ENCODE measurements around the gene PRPF18. TPM values are rescaled to one million over a fixed set of nuclear protein-coding genes. Genes with fewer than 3 reads are reported as not detected.

The PRPF18 gene
- total and polyA plus RNA-seq, 10 donors, result 7.1 to 41.7 (median 24.5) TPM

- Histone ChIP-seq H3K4me3 (no peak overlapping the region), H3K27ac (no peak overlapping the region), H3K9me3 (no peaks in the 10 kb centered on the region), H3K4me1 (no peaks in the 10 kb centered on the region), H3K36me3 (peaks cover 0 to 100% (median 56%) of the 10 kb centered on the region in 6 donors), H3K27me3 (replicated peaks in 1 of 7) (no peaks in the 10 kb centered on the region)
- TF ChIP-seq POLR2A (IDR thresholded peaks at IDR 0.05) (no peak), CTCF (IDR thresholded peaks at IDR 0.05 in 8 of 11, conservative IDR thresholded peaks at IDR 0.05 in 3 of 11) (no peak), POLR2AphosphoS5 (IDR thresholded peaks at IDR 0.05) (no peak)
- 62 to 76% (median 73%) methylated on average over 5 of the region's 5 CpGs for WGBS, 5 donors
- no peak for DNase-seq
- intact Hi-C loops (cut with DNase I; ENCODE audit: low total_unique reads), result no loop called here
These were observed 63.2 kb downstream of the PRPF18 start for GRCh38 chr10:13649844-13650520.

DNA sequence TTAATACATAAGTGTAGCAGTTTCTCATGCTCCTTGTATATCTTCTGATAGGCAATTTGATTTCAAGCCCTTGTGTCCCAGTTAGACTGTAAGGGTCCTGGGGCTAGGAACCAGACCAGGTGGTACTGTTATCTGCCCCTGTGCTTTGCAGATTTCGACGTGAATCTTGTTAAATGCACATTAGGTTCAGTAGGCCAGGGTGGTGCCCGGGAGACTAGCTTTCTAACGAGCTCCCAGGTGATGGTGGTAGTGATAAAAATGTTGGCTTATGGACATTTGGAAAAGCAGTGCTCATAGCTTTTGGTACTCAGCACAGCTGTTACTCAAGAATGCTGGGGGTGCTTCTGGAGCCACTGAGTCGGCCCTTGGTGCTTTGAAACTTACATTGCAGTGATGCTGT lies 64.2 kb downstream of the PRPF18 start:
- TF ChIP-seq CTCF (IDR thresholded peaks at IDR 0.05 in 8 of 11, conservative IDR thresholded peaks at IDR 0.05 in 3 of 11), result no peak
- no peak for TF ChIP-seq POLR2A (IDR thresholded peaks at IDR 0.05)
- TF ChIP-seq POLR2AphosphoS5 (IDR thresholded peaks at IDR 0.05), result no peak
- H3K27ac ChIP-seq, result no peak overlapping the region
- H3K27me3 ChIP-seq (replicated peaks in 1 of 7), result no peaks in the 10 kb centered on the region
- no peaks in the 10 kb centered on the region for H3K4me1 ChIP-seq
- 88 to 93% (median 91%) methylated on average over 5 of the region's 5 CpGs for WGBS, 5 donors
- no peak overlapping the region for H3K4me3 ChIP-seq
- peaks cover 0 to 100% (median 49%) of the 10 kb centered on the region in 6 donors for H3K36me3 ChIP-seq
- H3K9me3 ChIP-seq, result no peaks in the 10 kb centered on the region
- intact Hi-C loops (cut with DNase I; ENCODE audit: low total_unique reads), result no loop called here
- DNase-seq, result no peak

DNA sequence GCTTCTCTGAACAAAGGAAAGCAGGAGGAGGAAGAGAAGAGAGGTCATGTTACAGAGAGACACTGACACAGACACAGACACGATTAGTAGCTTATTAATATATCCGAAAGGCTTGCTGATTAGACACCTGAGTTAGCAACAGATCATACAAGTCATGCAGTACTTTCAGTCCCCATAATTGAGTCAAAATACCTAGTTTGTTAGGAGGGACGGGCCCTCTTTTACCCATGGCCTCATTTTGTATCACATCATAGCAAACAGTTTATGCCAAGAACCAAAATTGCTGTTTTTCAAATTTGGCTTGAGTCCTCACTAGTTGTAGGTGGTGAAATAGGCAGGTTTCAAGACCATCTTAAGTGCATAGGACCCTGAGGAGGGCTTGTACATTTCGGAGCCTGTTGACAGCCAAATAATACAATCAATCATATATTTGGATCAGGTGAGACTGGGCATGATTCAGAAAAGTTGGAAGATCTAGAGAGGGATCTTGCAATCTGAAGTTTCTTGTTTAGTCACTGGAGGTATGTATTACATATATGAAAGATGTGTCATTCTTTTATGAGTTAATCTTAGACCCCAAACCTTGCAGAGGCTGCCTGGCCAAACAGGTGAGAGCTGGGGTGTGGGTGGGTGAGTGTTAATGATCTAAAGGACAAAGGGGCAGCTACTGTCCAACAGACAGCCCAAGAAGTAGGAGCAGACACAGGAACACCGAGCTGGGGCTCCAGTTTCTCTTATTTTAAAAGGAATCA lies 65.4 kb downstream of the PRPF18 start:
- Histone ChIP-seq H3K27me3 (replicated peaks in 1 of 7) (no peaks in the 10 kb centered on the region), H3K4me1 (no peaks in the 10 kb centered on the region), H3K36me3 (peaks cover 0 to 100% (median 44%) of the 10 kb centered on the region in 6 donors), H3K4me3 (no peak overlapping the region), H3K9me3 (no peaks in the 10 kb centered on the region), H3K27ac (no peak overlapping the region)
- 91 to 94% (median 92%) methylated on average over 5 of the region's 5 CpGs for WGBS, 5 donors
- intact Hi-C loops (cut with DNase I; ENCODE audit: low total_unique reads), result no loop called here
- TF ChIP-seq POLR2AphosphoS5 (IDR thresholded peaks at IDR 0.05) (no peak), POLR2A (IDR thresholded peaks at IDR 0.05) (no peak), CTCF (IDR thresholded peaks at IDR 0.05 in 8 of 11, conservative IDR thresholded peaks at IDR 0.05 in 3 of 11) (no peak)
- DNase-seq, result no peak

DNA sequence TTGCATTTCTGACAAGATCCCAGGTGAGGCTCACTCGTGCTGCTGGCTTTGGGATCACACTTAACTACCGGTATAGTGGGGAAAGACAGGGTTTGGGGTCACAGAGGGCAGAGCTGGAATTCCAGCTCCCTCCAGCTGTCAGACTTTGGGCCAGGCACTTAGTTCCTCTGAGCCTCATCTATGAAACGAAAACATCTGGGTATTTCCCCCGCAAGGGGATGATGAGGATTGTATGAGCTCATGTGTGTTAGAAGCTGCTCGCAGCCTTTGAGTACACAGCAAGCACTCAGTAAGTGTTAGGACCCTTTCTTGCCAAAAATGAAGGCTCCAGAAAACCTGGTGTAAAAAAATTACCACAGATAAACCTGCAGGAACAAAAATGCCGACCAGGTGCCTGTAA lies 66.1 kb downstream of the PRPF18 start:
- no peak for DNase-seq
- Histone ChIP-seq H3K4me1 (no peaks in the 10 kb centered on the region), H3K36me3 (peaks cover 0 to 100% (median 40%) of the 10 kb centered on the region in 6 donors), H3K9me3 (no peaks in the 10 kb centered on the region), H3K27me3 (replicated peaks in 1 of 7) (no peaks in the 10 kb centered on the region), H3K4me3 (no peak overlapping the region), H3K27ac (no peak overlapping the region)
- intact Hi-C loops (cut with DNase I; ENCODE audit: low total_unique reads), result no loop called here
- TF ChIP-seq CTCF (IDR thresholded peaks at IDR 0.05 in 8 of 11, conservative IDR thresholded peaks at IDR 0.05 in 3 of 11), result no peak
- no peak for TF ChIP-seq POLR2A (IDR thresholded peaks at IDR 0.05)
- TF ChIP-seq POLR2AphosphoS5 (IDR thresholded peaks at IDR 0.05), result no peak
- 65 to 94% (median 87%) methylated on average over 6 of the region's 6 CpGs for WGBS, 5 donors

All from spleen (tissue), 11 donors.